ENCODE measurements around the gene QPCTL.

DNA sequence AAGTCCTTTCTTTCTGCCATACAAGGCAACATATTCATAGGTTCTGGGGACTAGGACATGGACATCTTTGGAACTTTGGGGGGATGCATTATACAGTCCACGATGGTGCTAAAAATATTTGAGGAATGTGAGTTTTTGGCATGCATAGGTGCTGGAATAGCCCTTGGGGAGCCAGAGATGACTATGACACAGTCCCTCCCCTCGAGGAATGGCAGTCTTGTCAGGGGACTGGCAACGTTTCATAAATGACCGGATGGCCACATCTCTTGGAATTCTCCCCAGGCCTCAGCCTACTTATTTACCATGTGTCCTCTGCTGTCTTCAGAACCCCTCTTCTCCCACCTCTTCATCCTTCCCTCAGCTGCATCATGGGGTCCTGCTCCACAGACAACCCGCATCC, 54.4 kb downstream of the QPCTL start:
- TF ChIP-seq CTCF (conservative IDR thresholded peaks at IDR 0.05) = no peak
- TF ChIP-seq ZFX (IDR thresholded peaks at IDR 0.05) = no peak
